Esophagus muscularis mucosa (tissue), 4 donors: ENCODE measurements around the gene ZNF407. TPM values are rescaled to one million over a fixed set of nuclear protein-coding genes. Genes with fewer than 3 reads are reported as not detected.

Experiments
- DNase-seq: peaks from one replicate; pipeline ENCODE4 v3.0.0-alpha.2; 2017; ENCODE audit errors: extremely low spot score
- H3K27ac ChIP-seq, 4 donors: fragments of 200-600 bp; sonication (generic); replicated peaks in 1 of 4; 1 replicate in 3 of 4; 2 replicates in 1 of 4; pipeline ENCODE4 v1.5.1; 2016 to 2019; ENCODE audit warnings: mild to moderate bottlenecking in 1 of 4
- H3K27me3 ChIP-seq, 4 donors: fragments of 200-600 bp; sonication (generic); one replicate each; pipeline versions ENCODE4 v1.5.1 to v1.6.0; 2016 to 2019
- H3K36me3 ChIP-seq, 4 donors: fragments of 200-600 bp; sonication (generic); one replicate each; pipeline ENCODE4 v1.5.1; 2016 to 2019
- H3K4me1 ChIP-seq, 4 donors: fragments of 200-600 bp; sonication (generic); one replicate each; pipeline ENCODE4 v1.5.1; 2016 to 2019
- H3K4me3 ChIP-seq, 4 donors: fragments of 200-600 bp; sonication (generic); 1 replicate in 2 of 4; 2 replicates in 2 of 4; pipeline ENCODE4 v1.5.1; 2016 to 2019; ENCODE audit warnings: mild to moderate bottlenecking in 4 of 4, moderate library complexity in 1 of 4
- H3K9me3 ChIP-seq, 4 donors: fragments of 200-600 bp; sonication (generic); 1 replicate in 3 of 4; 2 replicates in 1 of 4; pipeline ENCODE4 v1.5.1; 2016 to 2019
- CTCF ChIP-seq, 3 experiments: fragments of 200-600 bp in 2 of 3; fragments of 450-650 bp in 1 of 3; sonication (generic) in 2 of 3; IDR thresholded peaks; one replicate each; pipeline ENCODE4 v1.5.1; 2017 to 2019; ENCODE audit warnings: antibody characterized with exemption in 3 of 3, mild to moderate bottlenecking in 2 of 3, moderate library complexity in 1 of 3
- EP300 ChIP-seq: sonication (generic); formaldehyde crosslinking; IDR thresholded peaks from one replicate; pipeline ENCODE4 v1.6.1; 2017; ENCODE audit warnings: antibody characterized with exemption
- POLR2A ChIP-seq: fragments of 450-650 bp; IDR thresholded peaks from one replicate; pipeline ENCODE4 v1.6.1; 2017; ENCODE audit warnings: antibody characterized with exemption, moderate library complexity, mild to moderate bottlenecking, low read depth
- POLR2AphosphoS5 ChIP-seq, 2 donors: sonication (generic); formaldehyde crosslinking; IDR thresholded peaks; one replicate each; pipeline ENCODE4 v1.6.1; 2017; ENCODE audit warnings: antibody characterized with exemption in 2 of 2
- WGBS: methylation state at CpG from one replicate; pipeline ENCODE4 v1.1.5; 2018; 5-methylcytosine and 5-hydroxymethylcytosine counted together
- intact Hi-C: fragments of 100-400 bp; cut with DNase I; formaldehyde crosslinking; loops from one replicate; pipeline ENCODE4 v1.15.1; 2023
- total RNA-seq, 4 donors: library from RNA; depleted of rRNA; stranded (reverse); fragments of >200 nt; gene quantifications; one replicate each; pipeline versions ENCODE4 v1.1.0 to v1.2.1, GENCODE V29; 2016

The ZNF407 gene
- total RNA-seq, 4 donors from 2014 or later, result 13.9 to 19.1 (median 17.2) TPM

GRCh38 chr18:74796211-74796610, 198.5 kb downstream of the ZNF407 start:
- H3K4me3 ChIP-seq, result no peak overlapping the region
- H3K27me3 ChIP-seq, result no peaks in the 10 kb centered on the region
- 91% methylated on average over 4 of the region's 4 CpGs for WGBS
- no peak overlapping the region for H3K27ac ChIP-seq
- no peak for TF ChIP-seq POLR2AphosphoS5 (IDR thresholded peaks at IDR 0.05)
- TF ChIP-seq CTCF (IDR thresholded peaks at IDR 0.05), result no peak
- TF ChIP-seq EP300, result no peak
- TF ChIP-seq POLR2A, result no peak
- intact Hi-C loops, result no loop called here
- no peak for DNase-seq
- H3K36me3 ChIP-seq, result no peaks in the 10 kb centered on the region
- H3K9me3 ChIP-seq, result no peaks in the 10 kb centered on the region
- H3K4me1 ChIP-seq, result peaks cover 5 to 26% (median 21%) of the 10 kb centered on the region in 4 donors

- Histone ChIP-seq H3K4me1 (peaks cover 5 to 26% (median 21%) of the 10 kb centered on the region in 4 donors), H3K27ac (peak overlapping the region in 3 of 4 donors; percentile 39 to 53 (median 40)), H3K4me3 (peak overlapping the region in 2 of 4 donors; percentile 8 to 9), H3K36me3 (no peaks in the 10 kb centered on the region), H3K27me3 (no peaks in the 10 kb centered on the region), H3K9me3 (no peaks in the 10 kb centered on the region)
- no peak for DNase-seq
- TF ChIP-seq EP300 (no peak), POLR2AphosphoS5 (IDR thresholded peaks at IDR 0.05) (peak in 1 of 2 donors; percentile 7)
- intact Hi-C loops, result no loop called here
- 39% methylated on average over 7 of the region's 7 CpGs for WGBS
These were observed 199.3 kb downstream of the ZNF407 start for GRCh38 chr18:74796841-74797576.

- intact Hi-C loops, result no loop called here
- no peak for DNase-seq
- peak overlapping the region in 3 of 4 donors; percentile 39 to 53 (median 40) for H3K27ac ChIP-seq
- TF ChIP-seq POLR2AphosphoS5 (IDR thresholded peaks at IDR 0.05) (no peak), EP300 (no peak), CTCF (IDR thresholded peaks at IDR 0.05) (no peak), POLR2A (no peak)
- peak overlapping the region in 2 of 4 donors; percentile 8 to 9 for H3K4me3 ChIP-seq
- 60% methylated on average over 6 of the region's 6 CpGs for WGBS
- no peaks in the 10 kb centered on the region for H3K36me3 ChIP-seq
- no peaks in the 10 kb centered on the region for H3K9me3 ChIP-seq
- peaks cover 5 to 26% (median 21%) of the 10 kb centered on the region in 4 donors for H3K4me1 ChIP-seq
- H3K27me3 ChIP-seq, result no peaks in the 10 kb centered on the region
These were observed 200.0 kb downstream of the ZNF407 start for GRCh38 chr18:74797577-74798151.

- WGBS, result 93% methylated on average over 2 of the region's 2 CpGs
- intact Hi-C loops, result no loop called here
- H3K36me3 ChIP-seq, result no peaks in the 10 kb centered on the region
- H3K27me3 ChIP-seq, result no peaks in the 10 kb centered on the region
- H3K4me1 ChIP-seq, result peaks cover 5 to 27% (median 26%) of the 10 kb centered on the region in 4 donors
- no peak overlapping the region for H3K27ac ChIP-seq
- no peak for DNase-seq
- H3K9me3 ChIP-seq, result no peaks in the 10 kb centered on the region
- TF ChIP-seq POLR2A, result no peak
- no peak for TF ChIP-seq CTCF (IDR thresholded peaks at IDR 0.05)
- no peak for TF ChIP-seq POLR2AphosphoS5 (IDR thresholded peaks at IDR 0.05)
- no peak for TF ChIP-seq EP300
- H3K4me3 ChIP-seq, result no peak overlapping the region
These were observed 201.9 kb downstream of the ZNF407 start for GRCh38 chr18:74799542-74799941.

- Histone ChIP-seq H3K4me3 (no peak overlapping the region), H3K27me3 (no peaks in the 10 kb centered on the region), H3K9me3 (no peaks in the 10 kb centered on the region), H3K27ac (no peak overlapping the region), H3K36me3 (no peaks in the 10 kb centered on the region), H3K4me1 (peaks cover 5 to 33% (median 31%) of the 10 kb centered on the region in 4 donors)
- intact Hi-C loops, result no loop called here
- DNase-seq, result no peak
- TF ChIP-seq POLR2AphosphoS5 (IDR thresholded peaks at IDR 0.05) (no peak), CTCF (IDR thresholded peaks at IDR 0.05) (no peak), EP300 (no peak), POLR2A (no peak)
These were observed 202.4 kb downstream of the ZNF407 start for GRCh38 chr18:74800098-74800497.
